BLaER1 treated with 17β-estradiol and CSF1 and Interleukin-3, amounts not matched to agents 10 nM and 100 nM (cell line): Measurements from ENCODE around the gene P3H2.

ENCODE experiments used
- H3K27ac ChIP-seq, 11 experiments: shearing (Covaris generic); formaldehyde crosslinking; 2 replicates each; pipeline ENCODE4 v1.8.1; 2022
- H3K27me3 ChIP-seq, 11 experiments: shearing (Covaris generic); formaldehyde crosslinking; 2 replicates each; pipeline ENCODE4 v1.8.1; 2022
- H3K36me3 ChIP-seq, 11 experiments: shearing (Covaris generic); formaldehyde crosslinking; 2 replicates each; pipeline ENCODE4 v1.8.1; 2022
- H3K4me1 ChIP-seq, 10 experiments: shearing (Covaris generic); formaldehyde crosslinking; 2 replicates each; pipeline ENCODE4 v1.8.1; 2022
- H3K4me2 ChIP-seq, 11 experiments: shearing (Covaris generic); formaldehyde crosslinking; 2 replicates each; pipeline ENCODE4 v1.8.1; 2022
- H3K4me3 ChIP-seq, 10 experiments: shearing (Covaris generic); formaldehyde crosslinking; 2 replicates each; pipeline ENCODE4 v1.8.1; 2022
- H3K9ac ChIP-seq, 11 experiments: shearing (Covaris generic); formaldehyde crosslinking; 2 replicates each; pipeline ENCODE4 v1.8.1; 2022
- H3K9me3 ChIP-seq, 11 experiments: shearing (Covaris generic); formaldehyde crosslinking; replicated peaks in 1 of 11; 2 replicates each; pipeline ENCODE4 v1.8.1; 2022
- H4K20me1 ChIP-seq, 11 experiments: shearing (Covaris generic); formaldehyde crosslinking; 2 replicates each; pipeline ENCODE4 v1.8.1; 2022
- Cebpa-rat ChIP-seq, 11 experiments: shearing (Covaris generic); IDR thresholded peaks; 2 replicates each; pipeline ENCODE4 v1.8.1; 2022

Gene P3H2

GRCh38 chr3:189988854-189989253 lies 131.8 kb downstream of the P3H2 start:
- no peaks in the 10 kb centered on the region for H4K20me1 ChIP-seq
- no peaks in the 10 kb centered on the region for H3K36me3 ChIP-seq
- no peak overlapping the region for H3K4me2 ChIP-seq
- H3K27ac ChIP-seq: no peak overlapping the region
- no peak overlapping the region for H3K4me3 ChIP-seq
- H3K9ac ChIP-seq: no peak overlapping the region
- H3K4me1 ChIP-seq: no peaks in the 10 kb centered on the region
- H3K27me3 ChIP-seq: no peaks in the 10 kb centered on the region
- no peaks in the 10 kb centered on the region for H3K9me3 ChIP-seq
- TF ChIP-seq Cebpa-rat (IDR thresholded peaks at IDR 0.05): no peak

DNA sequence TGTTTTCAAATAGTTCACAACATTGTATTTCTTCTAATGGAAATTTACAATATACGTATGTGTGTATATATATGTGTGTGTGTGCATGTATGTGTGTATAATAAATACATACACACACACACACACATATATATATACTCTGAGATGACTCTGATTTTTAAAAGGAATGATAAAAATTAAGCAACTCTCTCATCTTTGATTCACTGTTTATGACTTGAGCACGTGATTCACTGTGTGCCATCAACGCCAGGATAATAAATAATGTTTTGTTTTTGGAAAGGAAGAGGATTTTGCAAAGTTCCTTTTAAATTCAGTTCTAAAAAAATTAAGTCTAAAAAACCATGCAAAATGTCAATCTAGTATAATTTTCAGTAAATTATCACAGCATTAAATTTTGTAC lies 132.4 kb downstream of the P3H2 start:
- TF ChIP-seq Cebpa-rat (IDR thresholded peaks at IDR 0.05): no peak
- H4K20me1 ChIP-seq: no peaks in the 10 kb centered on the region
- H3K4me1 ChIP-seq: no peaks in the 10 kb centered on the region
- H3K9ac ChIP-seq: no peak overlapping the region
- no peak overlapping the region for H3K4me2 ChIP-seq
- no peak overlapping the region for H3K27ac ChIP-seq
- no peaks in the 10 kb centered on the region for H3K9me3 ChIP-seq
- no peaks in the 10 kb centered on the region for H3K36me3 ChIP-seq
- no peak overlapping the region for H3K4me3 ChIP-seq
- no peaks in the 10 kb centered on the region for H3K27me3 ChIP-seq

GRCh38 chr3:189985948-189986347 lies 134.7 kb downstream of the P3H2 start:
- Histone ChIP-seq H3K4me3 (no peak overlapping the region), H3K36me3 (no peaks in the 10 kb centered on the region), H3K9ac (no peak overlapping the region), H3K4me2 (no peak overlapping the region), H3K27ac (no peak overlapping the region), H4K20me1 (no peaks in the 10 kb centered on the region), H3K4me1 (no peaks in the 10 kb centered on the region), H3K27me3 (no peaks in the 10 kb centered on the region), H3K9me3 (no peaks in the 10 kb centered on the region)
- TF ChIP-seq Cebpa-rat (IDR thresholded peaks at IDR 0.05): no peak

GRCh38 chr3:189983612-189984011 lies 137.1 kb downstream of the P3H2 start:
- no peaks in the 10 kb centered on the region for H3K36me3 ChIP-seq
- H3K9ac ChIP-seq: no peak overlapping the region
- H4K20me1 ChIP-seq: no peaks in the 10 kb centered on the region
- TF ChIP-seq Cebpa-rat (IDR thresholded peaks at IDR 0.05): no peak
- no peaks in the 10 kb centered on the region for H3K27me3 ChIP-seq
- H3K9me3 ChIP-seq: no peaks in the 10 kb centered on the region
- H3K27ac ChIP-seq: no peak overlapping the region
- no peak overlapping the region for H3K4me2 ChIP-seq
- H3K4me1 ChIP-seq: no peaks in the 10 kb centered on the region
- no peak overlapping the region for H3K4me3 ChIP-seq

GRCh38 chr3:189982321-189982945 lies 138.3 kb downstream of the P3H2 start:
- no peak overlapping the region for H3K27ac ChIP-seq

DNA sequence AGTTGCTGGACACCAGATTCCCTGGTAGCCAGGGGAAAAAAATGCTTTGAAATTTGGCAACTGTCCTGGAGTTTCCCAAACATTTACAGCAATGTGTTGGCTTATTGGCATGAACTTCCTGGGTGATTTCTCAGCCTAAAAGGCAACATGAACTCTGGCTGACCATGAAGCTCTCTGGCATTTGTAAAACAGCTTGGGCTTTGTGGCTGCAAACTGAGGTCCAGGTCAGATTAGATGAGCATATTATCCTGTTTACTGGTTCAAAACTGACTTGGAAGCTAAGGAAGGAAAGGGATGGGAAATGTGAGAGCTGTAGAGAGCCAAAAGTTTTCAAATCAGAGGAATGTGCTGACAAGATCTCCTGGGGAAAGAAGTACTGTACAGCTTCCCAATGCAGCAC lies 139.0 kb downstream of the P3H2 start:
- Histone ChIP-seq H3K9me3 (no peaks in the 10 kb centered on the region), H3K4me3 (no peak overlapping the region), H4K20me1 (no peaks in the 10 kb centered on the region), H3K9ac (no peak overlapping the region), H3K4me2 (no peak overlapping the region), H3K27ac (no peak overlapping the region), H3K4me1 (no peaks in the 10 kb centered on the region), H3K36me3 (no peaks in the 10 kb centered on the region), H3K27me3 (no peaks in the 10 kb centered on the region)
- no peak for TF ChIP-seq Cebpa-rat (IDR thresholded peaks at IDR 0.05)

More at GRCh38 chr3:189982321-189982945, 138.3 kb downstream of the P3H2 start:
- Histone ChIP-seq H4K20me1 (no peaks in the 10 kb centered on the region), H3K9me3 (no peaks in the 10 kb centered on the region), H3K4me3 (no peak overlapping the region), H3K9ac (no peak overlapping the region), H3K36me3 (no peaks in the 10 kb centered on the region), H3K4me1 (no peaks in the 10 kb centered on the region), H3K27me3 (no peaks in the 10 kb centered on the region), H3K4me2 (no peak overlapping the region)
- TF ChIP-seq Cebpa-rat (IDR thresholded peaks at IDR 0.05): no peak

GRCh38 chr3:189978753-189979152 lies 141.9 kb downstream of the P3H2 start:
- H3K4me2 ChIP-seq: no peak overlapping the region
- H3K27ac ChIP-seq: no peak overlapping the region
- no peaks in the 10 kb centered on the region for H3K36me3 ChIP-seq
- no peaks in the 10 kb centered on the region for H3K4me1 ChIP-seq
- no peak overlapping the region for H3K4me3 ChIP-seq
- H3K9me3 ChIP-seq: no peaks in the 10 kb centered on the region
- no peaks in the 10 kb centered on the region for H3K27me3 ChIP-seq
- TF ChIP-seq Cebpa-rat (IDR thresholded peaks at IDR 0.05): no peak
- H4K20me1 ChIP-seq: no peaks in the 10 kb centered on the region
- H3K9ac ChIP-seq: no peak overlapping the region

DNA sequence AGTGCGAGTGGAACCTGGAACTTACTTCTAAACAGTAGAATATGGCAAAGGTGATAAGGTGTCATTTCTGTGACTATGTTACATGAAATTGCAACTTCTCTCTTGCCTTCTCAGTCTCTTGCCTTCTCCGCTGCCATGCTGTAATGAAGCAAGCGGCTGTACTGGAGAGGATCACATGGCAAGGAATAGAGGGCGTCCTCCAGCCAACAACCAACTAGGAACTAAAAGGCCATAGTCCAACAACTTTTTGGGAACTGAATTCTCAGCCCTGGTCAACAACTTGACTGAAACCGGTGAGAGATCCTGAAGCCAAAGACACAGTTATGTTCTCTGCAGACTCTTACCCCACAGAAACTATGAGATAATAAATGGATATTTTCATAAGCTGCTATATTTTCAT lies 143.5 kb downstream of the P3H2 start:
- no peak for TF ChIP-seq Cebpa-rat (IDR thresholded peaks at IDR 0.05)
- Histone ChIP-seq H3K4me1 (no peaks in the 10 kb centered on the region), H3K36me3 (no peaks in the 10 kb centered on the region)

DNA sequence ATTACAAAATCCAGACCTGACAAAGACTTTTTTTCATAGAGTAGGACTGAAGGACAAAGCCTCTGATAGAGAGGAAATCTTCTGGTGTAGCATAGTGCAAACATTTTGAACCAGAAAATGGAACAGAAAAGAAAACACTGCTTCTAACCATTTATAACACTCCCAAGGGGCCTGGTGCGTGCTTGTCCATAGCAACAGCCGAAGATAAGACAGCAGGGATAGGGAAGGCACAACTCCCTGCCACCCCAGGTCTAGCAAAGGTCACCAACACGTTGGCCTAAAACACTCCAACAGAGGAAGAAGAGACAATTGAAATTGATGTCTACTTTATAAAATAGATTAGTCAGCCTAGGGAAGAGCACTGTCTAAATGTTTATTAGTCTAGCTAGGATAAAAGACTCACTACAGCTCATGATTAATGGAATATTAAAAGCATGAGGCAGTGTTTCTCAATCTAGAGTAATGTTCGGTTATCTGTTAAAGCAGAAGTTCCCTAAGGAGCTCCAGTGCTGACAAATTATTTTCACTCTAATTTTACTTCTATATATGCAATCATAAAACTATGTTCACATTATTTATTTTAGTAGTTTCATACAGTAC lies 145.2 kb downstream of the P3H2 start:
- H3K9ac ChIP-seq: no peak overlapping the region
- H3K27ac ChIP-seq: no peak overlapping the region
- no peak overlapping the region for H3K4me2 ChIP-seq
- no peak for TF ChIP-seq Cebpa-rat (IDR thresholded peaks at IDR 0.05)
- H3K36me3 ChIP-seq: no peaks in the 10 kb centered on the region
- H3K4me1 ChIP-seq: no peaks in the 10 kb centered on the region
- no peaks in the 10 kb centered on the region for H3K9me3 ChIP-seq
- no peaks in the 10 kb centered on the region for H4K20me1 ChIP-seq
- H3K27me3 ChIP-seq: no peaks in the 10 kb centered on the region
- H3K4me3 ChIP-seq: no peak overlapping the region

More for the DNA sequence above, 143.5 kb downstream of the P3H2 start:
- no peak overlapping the region for H3K4me2 ChIP-seq
- no peak overlapping the region for H3K4me3 ChIP-seq
- H4K20me1 ChIP-seq: no peaks in the 10 kb centered on the region
- H3K9ac ChIP-seq: no peak overlapping the region
- no peak overlapping the region for H3K27ac ChIP-seq
- no peaks in the 10 kb centered on the region for H3K27me3 ChIP-seq
- no peaks in the 10 kb centered on the region for H3K9me3 ChIP-seq

GRCh38 chr3:189974359-189974758 lies 146.3 kb downstream of the P3H2 start:
- H4K20me1 ChIP-seq: no peaks in the 10 kb centered on the region
- no peak overlapping the region for H3K4me2 ChIP-seq
- H3K9ac ChIP-seq: no peak overlapping the region
- no peaks in the 10 kb centered on the region for H3K36me3 ChIP-seq
- no peak overlapping the region for H3K4me3 ChIP-seq
- no peaks in the 10 kb centered on the region for H3K4me1 ChIP-seq
- H3K9me3 ChIP-seq: no peaks in the 10 kb centered on the region
- no peaks in the 10 kb centered on the region for H3K27me3 ChIP-seq
- TF ChIP-seq Cebpa-rat (IDR thresholded peaks at IDR 0.05): no peak
- H3K27ac ChIP-seq: no peak overlapping the region
